HepG2 (cell line): ENCODE measurements around the gene MT1A. TPM values are rescaled to one million over a fixed set of nuclear protein-coding genes. Genes with fewer than 3 reads are reported as not detected.
A peak's percentile ranks its signal among the peaks of the same experiment; 100 is the strongest.

Experiments
- ADNP ChIP-seq: sonication (generic); formaldehyde crosslinking; IDR thresholded peaks from 2 replicates; pipeline ENCODE4 v1.4.0; 2020; ENCODE audit warnings: missing genetic modification reagents
- ARID4A ChIP-seq: sonication (generic); formaldehyde crosslinking; IDR thresholded peaks from 2 replicates; pipeline ENCODE4 v1.5.0; 2020; ENCODE audit warnings: mild to moderate bottlenecking, missing genetic modification reagents, borderline replicate concordance
- BCLAF1 ChIP-seq: fragments of 450-650 bp; IDR thresholded peaks from 2 replicates; pipeline ENCODE4 v1.6.1; 2017; ENCODE audit warnings: mild to moderate bottlenecking
- CTCF ChIP-seq: sonication (generic); formaldehyde crosslinking; IDR thresholded peaks from 2 replicates; pipeline ENCODE4 v1.5.0; 2020; ENCODE audit warnings: mild to moderate bottlenecking, missing genetic modification reagents, moderate library complexity
- HOXA9 ChIP-seq: sonication (generic); formaldehyde crosslinking; IDR thresholded peaks from 2 replicates; pipeline ENCODE4 v1.8.1; 2022; ENCODE audit warnings: missing genetic modification reagents, mild to moderate bottlenecking, moderate library complexity, borderline replicate concordance
- MXD4 ChIP-seq: IDR thresholded peaks from 2 replicates; pipeline ENCODE4 v1.6.1; 2016; ENCODE audit warnings: mild to moderate bottlenecking, missing biosample characterization, missing genetic modification reagents
- NFKB2 ChIP-seq: sonication (generic); formaldehyde crosslinking; IDR thresholded peaks from 2 replicates; pipeline ENCODE4 v1.4.0; 2020; ENCODE audit warnings: missing genetic modification reagents, borderline replicate concordance
- XBP1 ChIP-seq: sonication (generic); formaldehyde crosslinking; IDR thresholded peaks from 2 replicates; pipeline ENCODE4 v1.5.0; 2020; ENCODE audit warnings: missing genetic modification reagents
- ZBTB49 ChIP-seq: sonication (generic); formaldehyde crosslinking; IDR thresholded peaks from 2 replicates; pipeline ENCODE4 v1.4.0; 2020; ENCODE audit warnings: missing genetic modification reagents, borderline replicate concordance
- ZHX1 ChIP-seq: sonication (generic); formaldehyde crosslinking; IDR thresholded peaks from 2 replicates; pipeline ENCODE4 v1.8.1; 2022; ENCODE audit warnings: low read depth, mild to moderate bottlenecking, missing genetic modification reagents
- ZIK1 ChIP-seq: sonication (generic); formaldehyde crosslinking; IDR thresholded peaks from 2 replicates; pipeline ENCODE4 v1.5.0; 2020; ENCODE audit warnings: mild to moderate bottlenecking, low read depth, missing genetic modification reagents, borderline replicate concordance
- ZMYM3 ChIP-seq: sonication (generic); formaldehyde crosslinking; IDR thresholded peaks from 2 replicates; pipeline ENCODE4 v1.5.1; 2020; ENCODE audit warnings: mild to moderate bottlenecking, missing genetic modification reagents
- ZNF24 ChIP-seq: fragments of 450-650 bp; IDR thresholded peaks from 2 replicates; pipeline ENCODE4 v1.6.1; 2017; ENCODE audit warnings: antibody characterized with exemption, mild to moderate bottlenecking
- ZNF33B ChIP-seq: sonication (generic); formaldehyde crosslinking; IDR thresholded peaks from 2 replicates; pipeline ENCODE4 v1.5.1; 2020; ENCODE audit warnings: mild to moderate bottlenecking, missing genetic modification reagents
- polyA plus RNA-seq, 8 experiments: library from polyadenylated mRNA; depleted of rRNA in 3 of 8; stranded (reverse) in 7 of 8; unstranded in 1 of 8; fragments of >200 nt; fragmentation: Illumina TruSeq in 4 of 8; extraction: Trizol in 4 of 8; gene quantifications; 2 replicates each; pipeline versions ENCODE4 v1.2.1 to v1.2.3, GENCODE V29; 2011 to 2016; ENCODE audit warnings: low read depth in 4 of 8, missing spikeins in 1 of 8, mixed read lengths in 1 of 8; ENCODE audit not compliant: insufficient read depth in 1 of 8
- total RNA-seq, 5 experiments: library from RNA; depleted of rRNA; stranded (reverse); fragments of >200 nt; fragmentation: Illumina TruSeq; extraction: Trizol; gene quantifications; 2 replicates each; pipeline ENCODE4 v1.2.3, GENCODE V29; 2016; ENCODE audit warnings: low read depth in 1 of 5

Gene MT1A
- total and polyA plus RNA-seq, 2 of the 13 experiments (the other 11 are each of a cell fraction or from before 2014, with no cell fraction given), result 8.3 to 10.4 TPM

- TF ChIP-seq ARID4A (CRISPR knock-in tag) (peak; percentile 37; the same call in 1 of the 2 replicates), ZMYM3 (peak; percentile 57), ZNF24 (no peak), ZIK1 (CRISPR knock-in tag) (0 out of 2 replicates have a peak, but pooled peaks have one; percentile 40), ZHX1 (CRISPR knock-in tag) (peak; percentile 23; the same call in 1 of the 2 replicates), CTCF (CRISPR knock-in tag) (peak; percentile 59), BCLAF1 (no peak), ADNP (CRISPR knock-in tag) (no peak), NFKB2 (CRISPR knock-in tag) (peak; percentile 56; the same call in 1 of the 2 replicates), XBP1 (CRISPR knock-in tag) (no peak), ZBTB49 (CRISPR knock-in tag) (no peak), HOXA9 (CRISPR knock-in tag) (peak; percentile 58; the same call in 1 of the 2 replicates), ZNF33B (CRISPR knock-in tag) (no peak), MXD4 (CRISPR knock-in tag) (no peak)
Observed at GRCh38 chr16:56643080-56643778, 4.8 kb downstream of the MT1A start (continued).
